Spleen (tissue), 11 donors: ENCODE measurements around the gene ADAP1. TPM values are rescaled to one million over a fixed set of nuclear protein-coding genes. Genes with fewer than 3 reads are reported as not detected.

Source experiments
- DNase-seq: peaks from one replicate; pipeline ENCODE4 v3.0.0-alpha.2; 2020
- H3K27ac ChIP-seq, 8 donors: fragments of 200-600 bp; sonication (generic) in 7 of 8; 1 replicate in 4 of 8; 2 replicates in 4 of 8; pipeline versions ENCODE4 v1.5.0 to v1.8.0; 2016 to 2021; ENCODE audit warnings: inconsistent platforms in 4 of 8, mild to moderate bottlenecking in 4 of 8, moderate library complexity in 1 of 8
- H3K27me3 ChIP-seq, 7 donors: fragments of 200-600 bp; sonication (generic) in 6 of 7; replicated peaks in 1 of 7; 1 replicate in 4 of 7; 2 replicates in 3 of 7; pipeline versions ENCODE4 v1.5.0 to v1.8.0; 2016 to 2021; ENCODE audit warnings: inconsistent platforms in 3 of 7, mild to moderate bottlenecking in 1 of 7
- H3K36me3 ChIP-seq, 6 donors: fragments of 200-600 bp; sonication (generic) in 5 of 6; 1 replicate in 4 of 6; 2 replicates in 2 of 6; pipeline versions ENCODE4 v1.5.0 to v1.8.0; 2016 to 2021; ENCODE audit warnings: inconsistent platforms in 2 of 6
- H3K4me1 ChIP-seq, 6 donors: fragments of 200-600 bp; sonication (generic) in 5 of 6; 1 replicate in 3 of 6; 2 replicates in 3 of 6; pipeline versions ENCODE4 v1.5.0 to v1.8.0; 2016 to 2021; ENCODE audit warnings: inconsistent platforms in 3 of 6
- H3K4me3 ChIP-seq, 8 donors: fragments of 200-600 bp; sonication (generic) in 7 of 8; 1 replicate in 4 of 8; 2 replicates in 4 of 8; pipeline versions ENCODE4 v1.5.0 to v1.8.0; 2016 to 2021; ENCODE audit warnings: inconsistent platforms in 4 of 8, mild to moderate bottlenecking in 4 of 8, moderate library complexity in 2 of 8
- H3K9me3 ChIP-seq, 8 donors: fragments of 200-600 bp; sonication (generic) in 7 of 8; 1 replicate in 4 of 8; 2 replicates in 4 of 8; pipeline versions ENCODE4 v1.5.0 to v1.8.0; 2016 to 2021; ENCODE audit warnings: inconsistent platforms in 4 of 8
- POLR2A ChIP-seq, 3 donors: fragments of 450-650 bp; IDR thresholded peaks; one replicate each; pipeline ENCODE4 v1.5.1; 2017; ENCODE audit warnings: antibody characterized with exemption in 3 of 3, mild to moderate bottlenecking in 1 of 3
- POLR2AphosphoS5 ChIP-seq, 3 donors: sonication (generic); formaldehyde crosslinking; IDR thresholded peaks; one replicate each; pipeline ENCODE4 v1.5.1; 2017; ENCODE audit warnings: antibody characterized with exemption in 3 of 3
- WGBS, 5 donors: extraction: QIAGEN DNeasy Blood & Tissue Kit in 3 of 5; methylation state at CpG; one replicate each; pipeline versions ENCODE4 v1.1.5 to v1.1.7; 2013 to 2018; 5-methylcytosine and 5-hydroxymethylcytosine counted together
- intact Hi-C: fragments of 100-400 bp; cut with DNase I; formaldehyde crosslinking; loops from one replicate; pipeline ENCODE4 v1.15.0; 2023; ENCODE audit warnings: low total_unique reads
- polyA plus RNA-seq, 3 donors: library from polyadenylated mRNA; stranded (reverse); fragments of 200-250 nt; gene quantifications; one replicate each; pipeline ENCODE4 v1.2.1, GENCODE V29; 2013
- total RNA-seq, 7 donors: library from RNA; depleted of rRNA in 3 of 7; stranded (reverse); fragments of >200 nt in 3 of 7; fragmentation: NEBNext Ultra II Directional in 4 of 7; extraction: Animal tissue kit (Norgen Biotek cat#: 25700) in 4 of 7; gene quantifications; one replicate each; pipeline versions ENCODE4 v1.1.0 to v1.2.1, GENCODE V29; 2016 to 2021
- TF ChIP-seq, protein P1 (sequence below), 11 experiments: fragments of 200-600 bp in 7 of 11; fragments of 450-650 bp in 4 of 11; sonication (generic) in 4 of 11; IDR thresholded peaks in 8 of 11; conservative IDR thresholded peaks in 3 of 11; 1 replicate in 7 of 11; 2 replicates in 4 of 11; pipeline versions ENCODE4 v1.4.0 to v1.8.0; 2016 to 2021; ENCODE audit warnings: antibody characterized with exemption in 11 of 11, inconsistent platforms in 4 of 11, mild to moderate bottlenecking in 1 of 11
- donor health status: healthy with polysubstance abuse.
- donor health status: DM: no; HTN: no; CAD: no; lungs with moderate emphysema.
- donor health status: DM: no; HTN: no; CAD: no.
- donor health status: Bipolar disorder and iron deficiency.
- donor health status: healthy.
- donor health status: DM: no; HTN: no; CAD: no.
- donor health status: DM: yes; HTN: yes; CAD: no.

Gene ADAP1
- total and polyA plus RNA-seq, 10 donors = 8.7 to 38.6 (median 22.7) TPM

DNA sequence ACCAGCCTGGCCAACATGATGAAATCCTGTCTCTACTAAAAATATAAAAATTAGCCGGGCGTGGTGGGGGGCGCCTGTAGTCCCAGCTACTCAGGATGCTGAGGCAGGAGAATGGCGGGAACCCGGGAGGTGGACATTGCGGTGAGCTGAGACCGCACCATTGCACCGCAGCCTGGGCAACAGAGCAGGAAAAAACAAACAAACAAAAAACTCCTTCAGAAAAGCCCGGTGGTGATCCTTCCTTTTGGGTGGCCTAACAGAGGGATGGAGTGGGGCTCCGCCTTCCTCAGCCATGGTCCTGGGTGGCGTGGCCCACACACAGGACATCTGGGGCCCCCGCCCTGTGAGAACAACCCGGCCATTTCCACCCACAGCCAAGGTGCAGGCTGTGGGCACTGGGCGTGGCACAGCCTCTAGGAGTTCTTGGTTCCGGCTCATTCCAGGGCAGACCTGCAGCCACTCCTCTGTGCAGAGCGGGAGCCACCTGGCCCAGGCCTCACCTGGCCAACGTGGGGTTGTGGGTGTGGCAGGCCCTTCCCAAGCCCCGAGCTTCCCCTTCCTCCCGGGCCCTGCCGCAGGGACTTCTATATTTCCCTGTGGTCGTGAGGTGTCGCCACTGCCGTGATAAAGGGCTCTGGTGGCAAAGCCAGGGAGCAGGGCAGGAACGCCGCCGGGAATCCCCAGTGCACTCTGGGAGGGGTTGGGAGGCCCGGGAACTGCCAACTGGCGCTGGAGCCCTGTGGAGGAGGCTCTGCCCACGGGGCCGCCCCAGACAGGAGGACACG is 40.6 kb downstream of the ADAP1 start:
- H3K36me3 ChIP-seq = peaks cover 0 to 18% (median 0%) of the 10 kb centered on the region in 6 donors
- H3K27ac ChIP-seq = no peak overlapping the region
- intact Hi-C loops = no loop called here
- H3K4me3 ChIP-seq = no peak overlapping the region
- no peaks in the 10 kb centered on the region for H3K27me3 ChIP-seq
- TF ChIP-seq POLR2AphosphoS5 (IDR thresholded peaks at IDR 0.05) = peak in 1 of 3 donors; percentile 22
- no peak for TF ChIP-seq POLR2A (IDR thresholded peaks at IDR 0.05)
- H3K9me3 ChIP-seq = no peaks in the 10 kb centered on the region
- peaks cover 15 to 53% (median 19%) of the 10 kb centered on the region in 6 donors for H3K4me1 ChIP-seq
- 73 to 84% (median 75%) methylated on average over 16 to 31 of the region's 31 CpGs for WGBS, 5 donors
- no peak for DNase-seq

DNA sequence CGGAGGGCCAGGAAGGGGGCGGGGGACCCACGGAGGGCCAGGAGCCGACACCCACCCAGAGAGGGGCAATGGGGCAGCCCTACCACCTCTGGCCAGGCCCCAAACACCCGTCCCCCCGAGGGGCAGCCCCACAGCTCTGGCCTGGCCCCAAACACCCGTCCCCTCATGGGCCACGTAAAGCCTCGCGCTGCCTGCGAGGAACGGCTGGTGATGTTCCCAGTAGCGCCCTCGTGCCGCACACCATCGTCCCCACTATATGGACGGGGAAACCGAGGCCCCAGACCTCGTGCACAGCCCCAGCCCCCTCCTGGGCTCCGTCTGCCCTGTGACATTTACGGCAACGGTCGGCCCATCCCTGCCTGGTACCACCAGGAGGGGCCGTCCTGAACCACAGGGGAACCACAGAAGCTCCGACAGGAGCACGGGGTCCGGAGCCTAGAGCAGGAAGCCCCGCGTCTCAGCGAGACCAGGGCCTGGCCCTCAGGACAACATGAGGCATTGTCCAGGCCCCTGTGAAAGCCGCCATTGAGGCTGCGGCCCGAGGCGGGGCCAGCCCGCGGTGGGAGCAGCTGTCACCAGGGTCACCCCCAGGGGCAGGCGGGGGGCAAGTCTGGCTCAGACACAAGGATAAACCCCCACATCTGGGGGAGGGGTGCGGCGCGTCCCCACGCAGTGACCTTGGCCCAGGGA is 42.5 kb downstream of the ADAP1 start:
- Histone ChIP-seq H3K36me3 (peaks cover 0 to 14% (median 0%) of the 10 kb centered on the region in 6 donors), H3K4me1 (peaks cover 21 to 72% (median 29%) of the 10 kb centered on the region in 6 donors), H3K27me3 (no peaks in the 10 kb centered on the region), H3K27ac (no peak overlapping the region), H3K4me3 (no peak overlapping the region), H3K9me3 (no peaks in the 10 kb centered on the region)
- 79 to 95% (median 89%) methylated on average over 23 to 41 of the region's 41 CpGs for WGBS, 5 donors
- no peak for TF ChIP-seq POLR2A (IDR thresholded peaks at IDR 0.05)
- TF ChIP-seq, protein P1, sequence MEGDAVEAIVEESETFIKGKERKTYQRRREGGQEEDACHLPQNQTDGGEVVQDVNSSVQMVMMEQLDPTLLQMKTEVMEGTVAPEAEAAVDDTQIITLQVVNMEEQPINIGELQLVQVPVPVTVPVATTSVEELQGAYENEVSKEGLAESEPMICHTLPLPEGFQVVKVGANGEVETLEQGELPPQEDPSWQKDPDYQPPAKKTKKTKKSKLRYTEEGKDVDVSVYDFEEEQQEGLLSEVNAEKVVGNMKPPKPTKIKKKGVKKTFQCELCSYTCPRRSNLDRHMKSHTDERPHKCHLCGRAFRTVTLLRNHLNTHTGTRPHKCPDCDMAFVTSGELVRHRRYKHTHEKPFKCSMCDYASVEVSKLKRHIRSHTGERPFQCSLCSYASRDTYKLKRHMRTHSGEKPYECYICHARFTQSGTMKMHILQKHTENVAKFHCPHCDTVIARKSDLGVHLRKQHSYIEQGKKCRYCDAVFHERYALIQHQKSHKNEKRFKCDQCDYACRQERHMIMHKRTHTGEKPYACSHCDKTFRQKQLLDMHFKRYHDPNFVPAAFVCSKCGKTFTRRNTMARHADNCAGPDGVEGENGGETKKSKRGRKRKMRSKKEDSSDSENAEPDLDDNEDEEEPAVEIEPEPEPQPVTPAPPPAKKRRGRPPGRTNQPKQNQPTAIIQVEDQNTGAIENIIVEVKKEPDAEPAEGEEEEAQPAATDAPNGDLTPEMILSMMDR (IDR thresholded peaks at IDR 0.05 in 8 of 11, conservative IDR thresholded peaks at IDR 0.05 in 3 of 11) = no peak
- no peak for TF ChIP-seq POLR2AphosphoS5 (IDR thresholded peaks at IDR 0.05)
- DNase-seq = no peak
- intact Hi-C loops = no loop called here

DNA sequence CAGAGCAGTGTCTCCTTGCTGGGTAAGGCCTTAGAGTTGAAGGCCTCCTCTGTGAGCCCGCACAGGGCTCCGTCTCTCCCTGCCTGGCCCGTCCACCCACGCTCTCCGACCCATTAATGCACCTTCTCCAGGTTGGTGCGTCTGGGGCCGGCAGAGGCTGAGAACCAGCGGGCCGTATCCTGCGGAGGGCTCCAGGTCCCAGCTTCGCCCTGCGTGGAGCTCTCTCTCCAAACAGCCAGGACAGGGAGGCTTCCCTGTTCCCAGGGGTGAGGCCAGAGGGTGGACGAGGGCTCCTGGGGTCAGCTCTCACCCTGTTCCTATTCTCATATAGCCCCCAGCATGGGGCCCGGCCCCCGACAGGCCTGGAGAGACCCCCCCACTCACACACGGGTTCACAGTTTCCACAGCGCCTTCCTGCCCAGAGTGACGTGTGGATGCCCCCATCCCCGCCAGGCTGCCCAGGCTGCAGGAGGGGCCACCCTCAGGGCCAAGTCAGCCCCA is 43.5 kb downstream of the ADAP1 start:
- Histone ChIP-seq H3K4me3 (no peak overlapping the region), H3K4me1 (peaks cover 21 to 68% (median 29%) of the 10 kb centered on the region in 6 donors), H3K27me3 (no peaks in the 10 kb centered on the region), H3K9me3 (no peaks in the 10 kb centered on the region), H3K36me3 (peaks cover 0 to 14% (median 0%) of the 10 kb centered on the region in 6 donors), H3K27ac (peak overlapping the region in 2 of 8 donors; percentile 63 to 71)
- 62 to 85% (median 79%) methylated on average over 6 to 19 of the region's 19 CpGs for WGBS, 5 donors
- TF ChIP-seq, protein P1 (IDR thresholded peaks at IDR 0.05 in 8 of 11, conservative IDR thresholded peaks at IDR 0.05 in 3 of 11) = no peak
- no peak for TF ChIP-seq POLR2A (IDR thresholded peaks at IDR 0.05)
- no peak for TF ChIP-seq POLR2AphosphoS5 (IDR thresholded peaks at IDR 0.05)
- intact Hi-C loops = no loop called here
- no peak for DNase-seq

DNA sequence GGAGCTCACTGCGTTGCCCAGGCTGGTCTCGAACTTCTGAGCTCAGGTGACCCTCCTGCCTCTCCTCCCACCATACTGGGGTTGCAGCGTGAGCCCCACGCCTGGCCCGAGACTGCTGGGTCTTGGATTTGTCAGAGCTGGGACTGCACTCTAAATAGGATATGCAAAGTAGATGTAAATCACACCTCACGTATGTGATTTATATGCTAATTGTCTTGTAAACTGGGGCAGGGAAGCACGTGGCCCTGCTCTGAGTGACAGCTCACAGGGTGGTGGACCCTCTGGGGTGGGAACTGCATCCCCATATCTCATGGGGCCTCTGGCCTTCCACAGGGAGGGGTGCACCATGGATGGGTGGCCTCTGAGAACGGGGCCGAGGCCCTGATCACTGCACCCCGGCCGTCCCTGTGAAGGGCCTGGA is 44.0 kb downstream of the ADAP1 start:
- no peak for DNase-seq
- intact Hi-C loops = no loop called here
- TF ChIP-seq POLR2A (IDR thresholded peaks at IDR 0.05) = no peak
- no peak for TF ChIP-seq POLR2AphosphoS5 (IDR thresholded peaks at IDR 0.05)
- TF ChIP-seq, protein P1 (IDR thresholded peaks at IDR 0.05 in 8 of 11, conservative IDR thresholded peaks at IDR 0.05 in 3 of 11) = no peak
- WGBS, 5 donors = 64 to 76% (median 67%) methylated on average over 4 to 11 of the region's 11 CpGs
- Histone ChIP-seq H3K27me3 (no peaks in the 10 kb centered on the region), H3K36me3 (peaks cover 0 to 14% (median 0%) of the 10 kb centered on the region in 6 donors), H3K4me3 (peak overlapping the region in 1 of 8 donors; percentile 57), H3K9me3 (no peaks in the 10 kb centered on the region), H3K4me1 (peaks cover 21 to 68% (median 29%) of the 10 kb centered on the region in 6 donors), H3K27ac (peak overlapping the region in 4 of 8 donors; percentile 44 to 71 (median 56))
